IMR-90 (cell line): Measurements from ENCODE around the gene PTPN3.

Source experiments
- CEBPB ChIP-seq: IDR thresholded peaks from 2 replicates; pipeline ENCODE4 v1.6.1; 2012; ENCODE audit warnings: low read depth, low read length, improper control_type of control experiment
- MXI1 ChIP-seq: IDR thresholded peaks from 2 replicates; pipeline ENCODE4 v1.6.1; 2012; ENCODE audit warnings: low read depth, mild to moderate bottlenecking, low read length, moderate library complexity, borderline replicate concordance
- POLR2A ChIP-seq: IDR thresholded peaks from 2 replicates; pipeline ENCODE4 v1.6.1; 2012; ENCODE audit warnings: mild to moderate bottlenecking, low read depth, low read length
- RAD21 ChIP-seq: IDR thresholded peaks from 2 replicates; pipeline ENCODE4 v1.6.1; 2012; ENCODE audit warnings: low read length, improper control_type of control experiment
- RFX5 ChIP-seq: IDR thresholded peaks from 2 replicates; pipeline ENCODE4 v1.8.0; 2012; ENCODE audit warnings: low read depth, mild to moderate bottlenecking, low read length, moderate library complexity
- SMC3 ChIP-seq: fragments of 150-350 bp; IDR thresholded peaks from 2 replicates; pipeline ENCODE4 v1.6.1; 2016; ENCODE audit warnings: low read depth, mild to moderate bottlenecking, antibody characterized with exemption, low read length, moderate library complexity
- TF ChIP-seq, protein P1 (sequence below): conservative IDR thresholded peaks from 2 replicates; pipeline ENCODE4 v1.5.1; 2012; ENCODE audit warnings: mild to moderate bottlenecking, low read depth, low read length, improper control_type of control experiment
- TF ChIP-seq, protein P2 (sequence below): fragments of 150-350 bp; IDR thresholded peaks from 2 replicates; pipeline ENCODE4 v1.6.1; 2017; ENCODE audit warnings: mild to moderate bottlenecking, antibody characterized with exemption, low read length, low read depth

DNA sequence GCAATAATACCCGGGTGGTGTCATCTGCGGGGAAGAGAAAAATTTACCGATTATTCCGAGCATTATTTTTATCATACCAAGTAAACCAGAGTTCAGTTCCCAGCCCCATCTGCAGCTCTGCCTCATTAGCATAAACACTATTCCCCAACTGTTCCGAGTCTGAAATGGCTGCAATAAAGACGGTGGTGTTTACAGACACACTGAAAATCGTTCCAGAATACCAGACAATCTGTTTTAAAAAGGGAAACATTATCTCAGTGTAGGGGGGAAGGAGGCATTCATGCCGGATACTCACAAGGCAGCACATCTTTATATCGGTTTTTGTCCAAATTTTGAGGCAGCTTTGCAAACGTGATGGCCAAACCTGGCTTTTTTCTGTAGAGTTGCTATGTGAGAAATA lies 106.9 kb downstream of the PTPN3 start:
- TF ChIP-seq, protein P1, sequence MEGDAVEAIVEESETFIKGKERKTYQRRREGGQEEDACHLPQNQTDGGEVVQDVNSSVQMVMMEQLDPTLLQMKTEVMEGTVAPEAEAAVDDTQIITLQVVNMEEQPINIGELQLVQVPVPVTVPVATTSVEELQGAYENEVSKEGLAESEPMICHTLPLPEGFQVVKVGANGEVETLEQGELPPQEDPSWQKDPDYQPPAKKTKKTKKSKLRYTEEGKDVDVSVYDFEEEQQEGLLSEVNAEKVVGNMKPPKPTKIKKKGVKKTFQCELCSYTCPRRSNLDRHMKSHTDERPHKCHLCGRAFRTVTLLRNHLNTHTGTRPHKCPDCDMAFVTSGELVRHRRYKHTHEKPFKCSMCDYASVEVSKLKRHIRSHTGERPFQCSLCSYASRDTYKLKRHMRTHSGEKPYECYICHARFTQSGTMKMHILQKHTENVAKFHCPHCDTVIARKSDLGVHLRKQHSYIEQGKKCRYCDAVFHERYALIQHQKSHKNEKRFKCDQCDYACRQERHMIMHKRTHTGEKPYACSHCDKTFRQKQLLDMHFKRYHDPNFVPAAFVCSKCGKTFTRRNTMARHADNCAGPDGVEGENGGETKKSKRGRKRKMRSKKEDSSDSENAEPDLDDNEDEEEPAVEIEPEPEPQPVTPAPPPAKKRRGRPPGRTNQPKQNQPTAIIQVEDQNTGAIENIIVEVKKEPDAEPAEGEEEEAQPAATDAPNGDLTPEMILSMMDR, result no peak
- TF ChIP-seq RFX5 (no peak), POLR2A (no peak), SMC3 (no peak), CEBPB (no peak), MXI1 (no peak), RAD21 (no peak)
- TF ChIP-seq, protein P2, sequence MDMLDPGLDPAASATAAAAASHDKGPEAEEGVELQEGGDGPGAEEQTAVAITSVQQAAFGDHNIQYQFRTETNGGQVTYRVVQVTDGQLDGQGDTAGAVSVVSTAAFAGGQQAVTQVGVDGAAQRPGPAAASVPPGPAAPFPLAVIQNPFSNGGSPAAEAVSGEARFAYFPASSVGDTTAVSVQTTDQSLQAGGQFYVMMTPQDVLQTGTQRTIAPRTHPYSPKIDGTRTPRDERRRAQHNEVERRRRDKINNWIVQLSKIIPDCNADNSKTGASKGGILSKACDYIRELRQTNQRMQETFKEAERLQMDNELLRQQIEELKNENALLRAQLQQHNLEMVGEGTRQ, result no peak
